ENCODE measurements around the gene ABHD1.
"Not testable (repeated sequence)": the region's sequence is repeated elsewhere in the genome, so short reads cannot be mapped to it uniquely, and the experiment has no call there.

ABHD1 gene

DNA sequence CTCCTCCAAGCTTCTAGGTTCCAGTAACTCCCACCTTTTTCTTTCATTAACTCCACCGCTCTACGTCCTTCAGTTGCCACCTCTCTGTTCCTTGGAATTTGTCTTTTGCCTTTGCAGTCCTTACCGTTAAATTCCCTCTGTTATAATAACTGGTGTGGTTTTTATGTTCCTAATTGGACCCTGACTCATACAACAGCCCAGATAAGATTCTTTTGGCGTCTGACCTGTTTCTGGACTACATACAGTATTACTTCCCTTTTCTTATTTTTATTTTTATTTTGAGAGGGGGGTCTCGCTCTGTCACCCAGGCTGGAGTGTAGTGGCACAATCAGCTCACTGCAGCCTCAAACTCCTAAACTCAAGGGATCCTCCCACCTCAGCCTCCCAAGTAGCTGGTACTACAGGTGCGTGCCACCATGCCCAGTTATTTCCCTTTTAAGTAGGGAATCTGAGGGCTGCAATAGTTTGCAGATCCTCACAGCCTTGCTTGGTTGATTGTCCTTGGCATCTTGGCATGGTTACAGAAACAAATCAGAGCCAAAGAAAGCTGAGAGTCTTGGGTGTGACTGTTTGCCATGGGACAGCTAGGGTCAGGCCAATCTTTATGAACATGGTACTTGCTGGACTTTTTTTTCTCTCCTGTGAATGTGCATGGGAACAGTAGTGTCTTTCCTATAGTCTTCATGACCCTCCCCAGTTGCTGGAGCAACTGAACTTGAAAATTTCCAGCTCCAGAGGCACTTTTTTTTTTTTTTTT, 47.1 kb downstream of the ABHD1 start:
- DNase-seq (ENCODE audit: low spot score): no peak

- no peak for DNase-seq (ENCODE audit: low spot score)
Observed at GRCh38 chr2:27171351-27171848, 47.8 kb downstream of the ABHD1 start.

- DNase-seq (ENCODE audit: low spot score): no peak
Observed at GRCh38 chr2:27174638-27175037, 51.0 kb downstream of the ABHD1 start.

GRCh38 chr2:27175330-27175729, 51.7 kb downstream of the ABHD1 start:
- no peak for DNase-seq (ENCODE audit: low spot score)

GRCh38 chr2:27175781-27176180, 52.2 kb downstream of the ABHD1 start:
- DNase-seq (ENCODE audit: low spot score): not testable (repeated sequence)

DNA sequence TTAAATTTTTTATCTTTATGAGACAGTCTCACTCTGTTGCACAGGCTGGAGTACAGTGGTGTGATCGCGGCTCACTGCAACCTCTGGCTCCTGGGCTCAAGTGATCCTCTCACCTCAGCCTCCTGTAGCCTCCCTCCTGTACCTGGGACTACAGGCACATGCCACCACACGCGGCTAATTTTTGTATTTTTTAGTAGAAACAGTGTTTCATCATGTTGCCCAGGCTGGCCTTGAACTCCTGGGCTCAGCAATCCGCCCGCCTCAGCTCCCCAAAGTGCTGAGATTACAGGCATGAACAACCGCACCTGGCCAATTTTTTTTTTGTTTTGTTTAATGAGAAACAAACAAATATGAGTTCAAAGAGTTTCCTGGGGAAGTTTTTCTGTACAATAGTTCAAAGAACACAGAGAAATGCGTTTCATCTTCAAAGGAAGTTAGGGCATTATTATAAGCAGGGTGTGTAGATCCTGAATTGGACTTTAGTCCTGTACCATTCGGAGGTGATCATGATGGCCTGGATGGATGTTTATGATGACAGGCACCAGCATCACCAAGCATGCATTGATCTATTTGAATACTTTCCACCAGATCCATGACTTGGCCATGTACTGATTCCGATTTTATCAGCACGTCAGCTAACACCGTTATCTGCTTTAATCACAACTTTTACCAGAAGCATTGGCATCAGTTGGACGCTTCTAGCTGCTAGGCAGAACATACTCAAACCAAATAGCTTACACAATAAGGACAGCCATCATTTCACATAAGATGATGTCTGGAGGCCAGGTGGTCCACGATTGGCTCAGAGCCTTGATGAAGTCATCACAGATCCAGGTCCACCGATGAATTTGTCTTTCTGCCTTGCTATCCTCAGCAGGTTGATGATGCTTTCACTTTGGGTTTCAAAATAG, 54.1 kb downstream of the ABHD1 start:
- no peak for DNase-seq (ENCODE audit: low spot score)

DNA sequence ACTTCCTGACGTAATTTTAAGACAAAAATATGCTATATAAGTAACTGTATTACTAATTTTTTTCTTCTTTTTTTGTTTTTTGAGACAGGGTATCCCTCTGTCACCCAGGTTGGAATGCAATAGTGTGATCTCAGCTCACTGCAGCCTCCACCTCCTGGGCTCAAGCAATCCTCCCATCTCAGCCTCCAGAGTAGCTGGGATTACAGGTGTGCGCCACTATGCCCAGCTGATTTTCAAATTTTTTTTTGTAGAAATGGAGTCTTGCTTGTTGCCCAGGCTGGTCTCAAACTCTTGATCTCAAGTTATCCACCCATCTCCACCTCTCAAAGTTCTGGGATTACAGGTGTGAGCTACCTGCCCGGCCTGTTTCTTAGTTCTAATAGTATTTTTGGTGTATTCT, 54.9 kb downstream of the ABHD1 start:
- no peak for DNase-seq (ENCODE audit: low spot score)

- DNase-seq (ENCODE audit: low spot score): no peak
Observed at GRCh38 chr2:27179344-27180000, 55.9 kb downstream of the ABHD1 start.

Data from kidney capillary endothelial cell (primary cell).